ENCODE results near the gene TP53I3. TPM values are rescaled to one million over a fixed set of nuclear protein-coding genes. Genes with fewer than 3 reads are reported as not detected.

TP53I3 gene
- total RNA-seq, 1 donor from 2014 or later = 81.5 TPM

GRCh38 chr2:24038786-24039499, 45.7 kb downstream of the TP53I3 start:
- Mint-ChIP-seq H3K4me1 (ENCODE audit: unreplicated experiment) (no peaks in the 10 kb centered on the region), H3K4me3 (ENCODE audit: unreplicated experiment) (no peak overlapping the region), H3K36me3 (ENCODE audit: low read depth, unreplicated experiment) (peaks cover 7% of the 10 kb centered on the region), H3K27ac (ENCODE audit: unreplicated experiment) (no peak overlapping the region), H3K9me3 (ENCODE audit: unreplicated experiment) (no peaks in the 10 kb centered on the region), H3K27me3 (ENCODE audit: unreplicated experiment) (peaks cover 2% of the 10 kb centered on the region)
- DNase-seq (ENCODE audit: low spot score) = no peak
- TF ChIP-seq, protein P1, sequence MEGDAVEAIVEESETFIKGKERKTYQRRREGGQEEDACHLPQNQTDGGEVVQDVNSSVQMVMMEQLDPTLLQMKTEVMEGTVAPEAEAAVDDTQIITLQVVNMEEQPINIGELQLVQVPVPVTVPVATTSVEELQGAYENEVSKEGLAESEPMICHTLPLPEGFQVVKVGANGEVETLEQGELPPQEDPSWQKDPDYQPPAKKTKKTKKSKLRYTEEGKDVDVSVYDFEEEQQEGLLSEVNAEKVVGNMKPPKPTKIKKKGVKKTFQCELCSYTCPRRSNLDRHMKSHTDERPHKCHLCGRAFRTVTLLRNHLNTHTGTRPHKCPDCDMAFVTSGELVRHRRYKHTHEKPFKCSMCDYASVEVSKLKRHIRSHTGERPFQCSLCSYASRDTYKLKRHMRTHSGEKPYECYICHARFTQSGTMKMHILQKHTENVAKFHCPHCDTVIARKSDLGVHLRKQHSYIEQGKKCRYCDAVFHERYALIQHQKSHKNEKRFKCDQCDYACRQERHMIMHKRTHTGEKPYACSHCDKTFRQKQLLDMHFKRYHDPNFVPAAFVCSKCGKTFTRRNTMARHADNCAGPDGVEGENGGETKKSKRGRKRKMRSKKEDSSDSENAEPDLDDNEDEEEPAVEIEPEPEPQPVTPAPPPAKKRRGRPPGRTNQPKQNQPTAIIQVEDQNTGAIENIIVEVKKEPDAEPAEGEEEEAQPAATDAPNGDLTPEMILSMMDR (IDR thresholded peaks at IDR 0.05; ENCODE audit: unreplicated experiment) = no peak

Other genes starting within 250 kb of the TP53I3 start
- 23.6 TPM for gene ATAD2B, start 157.7 kb downstream of the TP53I3 start, total RNA-seq (ENCODE audit: unreplicated experiment)
- 14.9 TPM for gene UBXN2A, start 144.4 kb downstream of the TP53I3 start, total RNA-seq (ENCODE audit: unreplicated experiment)
- not detected for gene MFSD2B, start 74.7 kb downstream of the TP53I3 start, total RNA-seq (ENCODE audit: unreplicated experiment)
- gene WDCP, start 37.4 kb downstream of the TP53I3 start, total RNA-seq (ENCODE audit: unreplicated experiment) = 13.4 TPM
- gene FKBP1B, start 35.1 kb downstream of the TP53I3 start, total RNA-seq (ENCODE audit: unreplicated experiment) = 31.1 TPM
- gene SF3B6, start 8.5 kb downstream of the TP53I3 start, total RNA-seq (ENCODE audit: unreplicated experiment) = 67.5 TPM
- 1.0 TPM for gene PFN4, start 38.5 kb upstream of the TP53I3 start, total RNA-seq (ENCODE audit: unreplicated experiment)
- 21.3 TPM for gene FAM228B, start 38.6 kb upstream of the TP53I3 start, total RNA-seq (ENCODE audit: unreplicated experiment)
- gene FAM228A, start 90.2 kb upstream of the TP53I3 start, total RNA-seq (ENCODE audit: unreplicated experiment) = not detected

Measured in endothelial cell (in vitro differentiated cells).